Measurements from ENCODE around the gene RPRD1B. TPM values are rescaled to one million over a fixed set of nuclear protein-coding genes. Genes with fewer than 3 reads are reported as not detected.

RPRD1B gene
- total and polyA plus RNA-seq, 2 of the 13 experiments (the other 11 are each of a cell fraction or from before 2014, with no cell fraction given): 31.1 to 41.5 TPM

- TF ChIP-seq, protein P1, sequence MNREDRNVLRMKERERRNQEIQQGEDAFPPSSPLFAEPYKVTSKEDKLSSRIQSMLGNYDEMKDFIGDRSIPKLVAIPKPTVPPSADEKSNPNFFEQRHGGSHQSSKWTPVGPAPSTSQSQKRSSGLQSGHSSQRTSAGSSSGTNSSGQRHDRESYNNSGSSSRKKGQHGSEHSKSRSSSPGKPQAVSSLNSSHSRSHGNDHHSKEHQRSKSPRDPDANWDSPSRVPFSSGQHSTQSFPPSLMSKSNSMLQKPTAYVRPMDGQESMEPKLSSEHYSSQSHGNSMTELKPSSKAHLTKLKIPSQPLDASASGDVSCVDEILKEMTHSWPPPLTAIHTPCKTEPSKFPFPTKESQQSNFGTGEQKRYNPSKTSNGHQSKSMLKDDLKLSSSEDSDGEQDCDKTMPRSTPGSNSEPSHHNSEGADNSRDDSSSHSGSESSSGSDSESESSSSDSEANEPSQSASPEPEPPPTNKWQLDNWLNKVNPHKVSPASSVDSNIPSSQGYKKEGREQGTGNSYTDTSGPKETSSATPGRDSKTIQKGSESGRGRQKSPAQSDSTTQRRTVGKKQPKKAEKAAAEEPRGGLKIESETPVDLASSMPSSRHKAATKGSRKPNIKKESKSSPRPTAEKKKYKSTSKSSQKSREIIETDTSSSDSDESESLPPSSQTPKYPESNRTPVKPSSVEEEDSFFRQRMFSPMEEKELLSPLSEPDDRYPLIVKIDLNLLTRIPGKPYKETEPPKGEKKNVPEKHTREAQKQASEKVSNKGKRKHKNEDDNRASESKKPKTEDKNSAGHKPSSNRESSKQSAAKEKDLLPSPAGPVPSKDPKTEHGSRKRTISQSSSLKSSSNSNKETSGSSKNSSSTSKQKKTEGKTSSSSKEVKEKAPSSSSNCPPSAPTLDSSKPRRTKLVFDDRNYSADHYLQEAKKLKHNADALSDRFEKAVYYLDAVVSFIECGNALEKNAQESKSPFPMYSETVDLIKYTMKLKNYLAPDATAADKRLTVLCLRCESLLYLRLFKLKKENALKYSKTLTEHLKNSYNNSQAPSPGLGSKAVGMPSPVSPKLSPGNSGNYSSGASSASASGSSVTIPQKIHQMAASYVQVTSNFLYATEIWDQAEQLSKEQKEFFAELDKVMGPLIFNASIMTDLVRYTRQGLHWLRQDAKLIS (CRISPR knock-in tag; IDR thresholded peaks at IDR 0.05): no peak
- peak; percentile 79; the same call in 1 of the 2 replicates for TF ChIP-seq FLYWCH1 (CRISPR knock-in tag; IDR thresholded peaks at IDR 0.05)
- no peak for TF ChIP-seq ONECUT2 (CRISPR knock-in tag; IDR thresholded peaks at IDR 0.05)
- peak; percentile 90; the same call in 1 of the 2 replicates for TF ChIP-seq MTA1 (CRISPR knock-in tag; IDR thresholded peaks at IDR 0.05; ENCODE audit: borderline replicate concordance)
- TF ChIP-seq ATM (IDR thresholded peaks at IDR 0.05; ENCODE audit: borderline replicate concordance): no peak
- peak; percentile 64 for TF ChIP-seq ZNF883 (CRISPR knock-in tag; IDR thresholded peaks at IDR 0.05; ENCODE audit: not compliant biosample characterization)
- TF ChIP-seq HES4 (CRISPR knock-in tag; IDR thresholded peaks at IDR 0.05; ENCODE audit: borderline replicate concordance): no peak
- no peak for TF ChIP-seq FOXK1 (CRISPR knock-in tag; IDR thresholded peaks at IDR 0.05; ENCODE audit: borderline replicate concordance, low read depth)
- TF ChIP-seq ZNF33B (CRISPR knock-in tag; IDR thresholded peaks at IDR 0.05): no peak; the same call in 1 of the 2 replicates
- TF ChIP-seq NFAT5 (CRISPR knock-in tag; IDR thresholded peaks at IDR 0.05): no peak
- 0 out of 2 replicates have a peak, but pooled peaks have one; percentile 27 for TF ChIP-seq EED (CRISPR knock-in tag; IDR thresholded peaks at IDR 0.05)
- TF ChIP-seq GZF1 (CRISPR knock-in tag; IDR thresholded peaks at IDR 0.05): no peak
- TF ChIP-seq SNAPC2 (CRISPR knock-in tag; IDR thresholded peaks at IDR 0.05): 0 out of 2 replicates have a peak, but pooled peaks have one; percentile 45
- TF ChIP-seq PBX3 (CRISPR knock-in tag; IDR thresholded peaks at IDR 0.05; ENCODE audit: borderline replicate concordance): no peak
- no peak for TF ChIP-seq CENPT (CRISPR knock-in tag; IDR thresholded peaks at IDR 0.05; ENCODE audit: low read depth)
- peak; percentile 23; the same call in 1 of the 2 replicates for TF ChIP-seq MXD4 (CRISPR knock-in tag; IDR thresholded peaks at IDR 0.05)
- TF ChIP-seq KAT7 (CRISPR knock-in tag; IDR thresholded peaks at IDR 0.05; ENCODE audit: borderline replicate concordance): 0 out of 2 replicates have a peak, but pooled peaks have one; percentile 30
- TF ChIP-seq SOX5 (CRISPR knock-in tag; IDR thresholded peaks at IDR 0.05; ENCODE audit: borderline replicate concordance): peak; percentile 67; the same call in 1 of the 2 replicates
- TF ChIP-seq FOXP1 (IDR thresholded peaks at IDR 0.05): no peak
- peak; percentile 31; the same call in 1 of the 2 replicates for TF ChIP-seq FOXP1 (CRISPR knock-in tag; IDR thresholded peaks at IDR 0.05)
These were observed 49.3 kb upstream of the RPRD1B start (continued) for GRCh38 chr20:37984018-37984785.
